Tibial nerve (tissue), 3 donors: Measurements from ENCODE around the gene NPHP4.

ENCODE experiments used
- CTCF ChIP-seq, 5 experiments: fragments of 200-600 bp in 3 of 5; fragments of 450-650 bp in 2 of 5; sonication (generic) in 3 of 5; IDR thresholded peaks; one replicate each; pipeline ENCODE4 v1.5.1; 2016 to 2019; ENCODE audit warnings: antibody characterized with exemption in 5 of 5, mild to moderate bottlenecking in 3 of 5, moderate library complexity in 2 of 5
- POLR2A ChIP-seq, 2 donors: fragments of 450-650 bp; IDR thresholded peaks; one replicate each; pipeline ENCODE4 v1.6.1; 2017; ENCODE audit warnings: antibody characterized with exemption in 2 of 2, mild to moderate bottlenecking in 2 of 2, moderate library complexity in 2 of 2

GRCh38 chr1:5921671-5922070 lies 70.6 kb downstream of the NPHP4 start:
- TF ChIP-seq POLR2A (IDR thresholded peaks at IDR 0.05) (no peak), CTCF (IDR thresholded peaks at IDR 0.05) (no peak)
